ENCODE data around the gene CUL7.

DNA sequence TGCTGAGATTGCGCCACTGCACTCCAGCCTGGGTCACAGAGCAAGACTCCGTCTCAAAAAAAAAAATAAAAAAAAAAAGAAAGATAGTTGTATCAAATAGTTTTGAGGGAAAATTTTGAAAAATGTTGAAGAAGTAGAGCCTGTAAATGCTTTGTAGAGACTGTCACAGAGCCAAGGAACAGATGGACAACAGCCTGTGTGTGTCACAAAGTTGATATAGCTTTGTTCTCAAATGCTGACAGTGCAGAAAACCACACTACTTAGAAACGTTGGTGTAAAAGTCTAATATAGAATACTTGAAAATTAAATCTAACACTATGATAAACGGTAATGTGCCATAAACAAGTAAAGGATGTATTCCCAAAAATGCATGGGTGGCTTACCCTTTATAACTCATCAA, 47.8 kb upstream of the CUL7 start:
- TF ChIP-seq EP300 (conservative IDR thresholded peaks at IDR 0.05; ENCODE audit: poor library complexity, severe bottlenecking) (no peak), POLR2AphosphoS5 (IDR thresholded peaks at IDR 0.05) (no peak)

Measured in neural cell (in vitro differentiated cells).